ENCODE results near the gene ANKRD52. TPM values are rescaled to one million over a fixed set of nuclear protein-coding genes. Genes with fewer than 3 reads are reported as not detected.

The ANKRD52 gene
- total and polyA plus RNA-seq, 10 of the 15 experiments (the other 5 are each of a cell fraction or from before 2014, with no cell fraction given), result 0.90 to 55.3 (median 16.1) TPM

DNA sequence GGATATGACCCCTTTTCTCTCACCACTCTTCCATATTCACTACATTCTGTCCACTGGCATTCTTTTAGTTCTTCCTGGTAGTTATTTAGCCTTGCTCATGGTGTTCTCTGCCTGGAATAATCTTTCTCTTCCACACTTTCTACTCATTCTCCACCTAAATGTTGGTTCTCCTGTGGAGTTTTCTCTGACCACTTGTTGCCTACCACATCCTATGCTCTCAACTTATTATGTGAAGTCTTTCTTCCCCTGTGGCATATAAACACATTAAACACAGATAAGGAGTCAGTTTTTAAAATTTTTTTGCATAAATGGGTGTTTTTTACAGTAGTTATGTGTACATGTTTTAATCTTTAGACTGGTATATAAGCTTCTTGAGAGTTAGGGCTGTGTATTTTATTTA is 65.6 kb downstream of the ANKRD52 start:
- in situ Hi-C loops (cut with MboI), result loop anchor here (5.0 kb wide), 1 partner anchor 275 kb away; the partner anchor contains the start of gene SPRYD4
- no peak for TF ChIP-seq CHD1 (IDR thresholded peaks at IDR 0.05; ENCODE audit: low read depth, low read length)
- TF ChIP-seq IKZF2 (IDR thresholded peaks at IDR 0.05), result no peak
- TF ChIP-seq KAT2A (conservative IDR thresholded peaks at IDR 0.05; ENCODE audit: control insufficient read depth, low read depth, low read length), result no peak
- no peak for TF ChIP-seq IKZF1 (conservative IDR thresholded peaks at IDR 0.05)
- no peak for TF ChIP-seq RBBP5 (conservative IDR thresholded peaks at IDR 0.05)
- TF ChIP-seq, protein P1, sequence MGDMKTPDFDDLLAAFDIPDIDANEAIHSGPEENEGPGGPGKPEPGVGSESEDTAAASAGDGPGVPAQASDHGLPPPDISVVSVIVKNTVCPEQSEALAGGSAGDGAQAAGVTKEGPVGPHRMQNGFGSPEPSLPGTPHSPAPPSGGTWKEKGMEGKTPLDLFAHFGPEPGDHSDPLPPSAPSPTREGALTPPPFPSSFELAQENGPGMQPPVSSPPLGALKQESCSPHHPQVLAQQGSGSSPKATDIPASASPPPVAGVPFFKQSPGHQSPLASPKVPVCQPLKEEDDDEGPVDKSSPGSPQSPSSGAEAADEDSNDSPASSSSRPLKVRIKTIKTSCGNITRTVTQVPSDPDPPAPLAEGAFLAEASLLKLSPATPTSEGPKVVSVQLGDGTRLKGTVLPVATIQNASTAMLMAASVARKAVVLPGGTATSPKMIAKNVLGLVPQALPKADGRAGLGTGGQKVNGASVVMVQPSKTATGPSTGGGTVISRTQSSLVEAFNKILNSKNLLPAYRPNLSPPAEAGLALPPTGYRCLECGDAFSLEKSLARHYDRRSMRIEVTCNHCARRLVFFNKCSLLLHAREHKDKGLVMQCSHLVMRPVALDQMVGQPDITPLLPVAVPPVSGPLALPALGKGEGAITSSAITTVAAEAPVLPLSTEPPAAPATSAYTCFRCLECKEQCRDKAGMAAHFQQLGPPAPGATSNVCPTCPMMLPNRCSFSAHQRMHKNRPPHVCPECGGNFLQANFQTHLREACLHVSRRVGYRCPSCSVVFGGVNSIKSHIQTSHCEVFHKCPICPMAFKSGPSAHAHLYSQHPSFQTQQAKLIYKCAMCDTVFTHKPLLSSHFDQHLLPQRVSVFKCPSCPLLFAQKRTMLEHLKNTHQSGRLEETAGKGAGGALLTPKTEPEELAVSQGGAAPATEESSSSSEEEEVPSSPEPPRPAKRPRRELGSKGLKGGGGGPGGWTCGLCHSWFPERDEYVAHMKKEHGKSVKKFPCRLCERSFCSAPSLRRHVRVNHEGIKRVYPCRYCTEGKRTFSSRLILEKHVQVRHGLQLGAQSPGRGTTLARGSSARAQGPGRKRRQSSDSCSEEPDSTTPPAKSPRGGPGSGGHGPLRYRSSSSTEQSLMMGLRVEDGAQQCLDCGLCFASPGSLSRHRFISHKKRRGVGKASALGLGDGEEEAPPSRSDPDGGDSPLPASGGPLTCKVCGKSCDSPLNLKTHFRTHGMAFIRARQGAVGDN (IDR thresholded peaks at IDR 0.05), result no peak
- TF ChIP-seq, protein P2, sequence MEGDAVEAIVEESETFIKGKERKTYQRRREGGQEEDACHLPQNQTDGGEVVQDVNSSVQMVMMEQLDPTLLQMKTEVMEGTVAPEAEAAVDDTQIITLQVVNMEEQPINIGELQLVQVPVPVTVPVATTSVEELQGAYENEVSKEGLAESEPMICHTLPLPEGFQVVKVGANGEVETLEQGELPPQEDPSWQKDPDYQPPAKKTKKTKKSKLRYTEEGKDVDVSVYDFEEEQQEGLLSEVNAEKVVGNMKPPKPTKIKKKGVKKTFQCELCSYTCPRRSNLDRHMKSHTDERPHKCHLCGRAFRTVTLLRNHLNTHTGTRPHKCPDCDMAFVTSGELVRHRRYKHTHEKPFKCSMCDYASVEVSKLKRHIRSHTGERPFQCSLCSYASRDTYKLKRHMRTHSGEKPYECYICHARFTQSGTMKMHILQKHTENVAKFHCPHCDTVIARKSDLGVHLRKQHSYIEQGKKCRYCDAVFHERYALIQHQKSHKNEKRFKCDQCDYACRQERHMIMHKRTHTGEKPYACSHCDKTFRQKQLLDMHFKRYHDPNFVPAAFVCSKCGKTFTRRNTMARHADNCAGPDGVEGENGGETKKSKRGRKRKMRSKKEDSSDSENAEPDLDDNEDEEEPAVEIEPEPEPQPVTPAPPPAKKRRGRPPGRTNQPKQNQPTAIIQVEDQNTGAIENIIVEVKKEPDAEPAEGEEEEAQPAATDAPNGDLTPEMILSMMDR (IDR thresholded peaks at IDR 0.05 in 2 of 3, conservative IDR thresholded peaks at IDR 0.05 in 1 of 3; ENCODE audit: control insufficient read depth in 2 of 3, extremely low read depth in 1 of 3, insufficient read depth in 1 of 3, low read depth in 3 of 3, low read length in 3 of 3), result no peak
- TF ChIP-seq ZNF274 (IDR thresholded peaks at IDR 0.05; ENCODE audit: insufficient read depth, insufficient read length), result no peak
- TF ChIP-seq, protein P3, sequence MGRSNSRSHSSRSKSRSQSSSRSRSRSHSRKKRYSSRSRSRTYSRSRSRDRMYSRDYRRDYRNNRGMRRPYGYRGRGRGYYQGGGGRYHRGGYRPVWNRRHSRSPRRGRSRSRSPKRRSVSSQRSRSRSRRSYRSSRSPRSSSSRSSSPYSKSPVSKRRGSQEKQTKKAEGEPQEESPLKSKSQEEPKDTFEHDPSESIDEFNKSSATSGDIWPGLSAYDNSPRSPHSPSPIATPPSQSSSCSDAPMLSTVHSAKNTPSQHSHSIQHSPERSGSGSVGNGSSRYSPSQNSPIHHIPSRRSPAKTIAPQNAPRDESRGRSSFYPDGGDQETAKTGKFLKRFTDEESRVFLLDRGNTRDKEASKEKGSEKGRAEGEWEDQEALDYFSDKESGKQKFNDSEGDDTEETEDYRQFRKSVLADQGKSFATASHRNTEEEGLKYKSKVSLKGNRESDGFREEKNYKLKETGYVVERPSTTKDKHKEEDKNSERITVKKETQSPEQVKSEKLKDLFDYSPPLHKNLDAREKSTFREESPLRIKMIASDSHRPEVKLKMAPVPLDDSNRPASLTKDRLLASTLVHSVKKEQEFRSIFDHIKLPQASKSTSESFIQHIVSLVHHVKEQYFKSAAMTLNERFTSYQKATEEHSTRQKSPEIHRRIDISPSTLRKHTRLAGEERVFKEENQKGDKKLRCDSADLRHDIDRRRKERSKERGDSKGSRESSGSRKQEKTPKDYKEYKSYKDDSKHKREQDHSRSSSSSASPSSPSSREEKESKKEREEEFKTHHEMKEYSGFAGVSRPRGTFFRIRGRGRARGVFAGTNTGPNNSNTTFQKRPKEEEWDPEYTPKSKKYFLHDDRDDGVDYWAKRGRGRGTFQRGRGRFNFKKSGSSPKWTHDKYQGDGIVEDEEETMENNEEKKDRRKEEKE (IDR thresholded peaks at IDR 0.05), result no peak
- TF ChIP-seq KDM1A (IDR thresholded peaks at IDR 0.05; ENCODE audit: borderline replicate concordance), result no peak
- TF ChIP-seq HDAC2 (IDR thresholded peaks at IDR 0.05), result no peak
- TF ChIP-seq BACH1 (IDR thresholded peaks at IDR 0.05; ENCODE audit: borderline replicate concordance), result no peak
- TF ChIP-seq, protein P4, sequence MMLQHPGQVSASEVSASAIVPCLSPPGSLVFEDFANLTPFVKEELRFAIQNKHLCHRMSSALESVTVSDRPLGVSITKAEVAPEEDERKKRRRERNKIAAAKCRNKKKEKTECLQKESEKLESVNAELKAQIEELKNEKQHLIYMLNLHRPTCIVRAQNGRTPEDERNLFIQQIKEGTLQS (IDR thresholded peaks at IDR 0.05; ENCODE audit: borderline replicate concordance, extremely low read depth, low read depth, low read length), result no peak

More for the DNA sequence above, 65.6 kb downstream of the ANKRD52 start:
- Histone ChIP-seq H2AFZ (ENCODE audit: control insufficient read depth, low read depth, low read length) (no peak overlapping the region), H3K9me3 (replicated peaks; ENCODE audit: control insufficient read depth, insufficient read depth, low read length) (no peaks in the 10 kb centered on the region), H3K9ac (ENCODE audit: control insufficient read depth, insufficient read depth, low read length) (no peak overlapping the region), H3K79me2 (ENCODE audit: control insufficient read depth, insufficient read depth, low read length) (peaks cover 16% of the 10 kb centered on the region), H3K4me1 (ENCODE audit: control insufficient read depth, insufficient read depth, low read length) (0 out of 2 replicates have a peak, but pooled peaks cover 1% of the 10 kb centered on the region), H3K4me2 (ENCODE audit: control insufficient read depth, insufficient read depth) (no peak overlapping the region), H3K27ac (ENCODE audit: control insufficient read depth, insufficient read depth) (no peak overlapping the region), H4K20me1 (ENCODE audit: control insufficient read depth, insufficient read depth) (no peaks in the 10 kb centered on the region), H3K36me3 (ENCODE audit: control insufficient read depth in 2 of 2, insufficient read depth in 2 of 2, low read length in 1 of 2) (no peaks in the 10 kb centered on the region), H3K4me3 (no peak overlapping the region), H3K27me3 (replicated peaks in 1 of 2; ENCODE audit: control insufficient read depth in 2 of 2, insufficient read depth in 2 of 2, low read length in 1 of 2) (no peaks in the 10 kb centered on the region)
- no TSS peak for BruUV-seq (replicated peaks)
- ChIA-PET RAD21 (ENCODE audit: unreplicated experiment) (interaction anchor here (0.8 to 1.6 kb wide), 4 partner anchors 29 to 272 kb away, joined by 3 to 9 read pairs (median 4); partner anchors contain the start of genes ESYT1 and RNF41), POLR2A (interaction anchor here (0.5 to 7.7 kb wide), 5 partner anchors 29 to 285 kb away, joined by 3 to 68 read pairs (median 3); partner anchors contain the start of genes ESYT1, RNF41 and ZC3H10), CTCF (interaction anchor here (0.7 to 8.9 kb wide), 22 partner anchors 11 to 456 kb away, joined by 3 to 129 read pairs (median 4); partner anchors contain the start of genes ANKRD52, ESYT1, RNF41 and TIMELESS), SMC1A (ENCODE audit: uncharacterized antibody, unreplicated experiment) (interaction anchor here (0.7 to 6.2 kb wide), 7 partner anchors 29 to 454 kb away, joined by 3 to 68 read pairs (median 5); partner anchors contain the start of genes ESYT1 and RNF41)
- intact Hi-C loops (cut with micrococcal nuclease; ENCODE audit: unreplicated experiment), result loop anchor here (2.0 to 10.0 kb wide), 2 partner anchors 306 to 402 kb away; no protein-coding TSS in a partner anchor
- no peak for ATAC-seq
- DNase-seq (ENCODE audit: low read depth, low spot score), result no peak
- no peak for FAIRE-seq

Data from GM12878 (cell line).